Activated CD4-positive, alpha-beta T cell treated with anti-CD3 and anti-CD28 coated beads for 48 hours (primary cell): ENCODE results near the gene ABCA3.

Experiments used
- DNase-seq: peaks from one replicate; pipeline ENCODE4 v3.0.0-alpha.2; 2020

The ABCA3 gene

GRCh38 chr16:2308089-2308962, 32.2 kb downstream of the ABCA3 start:
- no peak for DNase-seq

- no peak for DNase-seq
These were observed 40.7 kb downstream of the ABCA3 start for GRCh38 chr16:2299915-2300192.

GRCh38 chr16:2299121-2299914, 41.2 kb downstream of the ABCA3 start:
- DNase-seq: no peak

GRCh38 chr16:2298621-2299020, 41.9 kb downstream of the ABCA3 start:
- no peak for DNase-seq

GRCh38 chr16:2297506-2297860, 43.0 kb downstream of the ABCA3 start:
- DNase-seq: no peak

GRCh38 chr16:2296661-2297505, 43.6 kb downstream of the ABCA3 start:
- DNase-seq: peak; percentile 24

- no peak for DNase-seq
These were observed 45.3 kb downstream of the ABCA3 start for GRCh38 chr16:2295056-2295798.

GRCh38 chr16:2292221-2292620, 48.3 kb downstream of the ABCA3 start:
- DNase-seq: no peak

- DNase-seq: no peak
These were observed 51.2 kb downstream of the ABCA3 start for GRCh38 chr16:2289282-2289681.

- DNase-seq: no peak
These were observed 51.8 kb downstream of the ABCA3 start for GRCh38 chr16:2288726-2289125.

- no peak for DNase-seq
These were observed 52.5 kb downstream of the ABCA3 start for GRCh38 chr16:2287916-2288547.

GRCh38 chr16:2286550-2286949, 54.0 kb downstream of the ABCA3 start:
- no peak for DNase-seq

GRCh38 chr16:2285731-2286191, 54.8 kb downstream of the ABCA3 start:
- no peak for DNase-seq

- no peak for DNase-seq
These were observed 55.5 kb downstream of the ABCA3 start for GRCh38 chr16:2284797-2285576.

- no peak for DNase-seq
These were observed 56.3 kb downstream of the ABCA3 start for GRCh38 chr16:2284001-2284770.

- DNase-seq: no peak
These were observed 57.5 kb downstream of the ABCA3 start for GRCh38 chr16:2282866-2283555.

GRCh38 chr16:2282262-2282661, 58.3 kb downstream of the ABCA3 start:
- DNase-seq: no peak

- DNase-seq: no peak
These were observed 59.5 kb downstream of the ABCA3 start for GRCh38 chr16:2280981-2281542.

- no peak for DNase-seq
These were observed 60.1 kb downstream of the ABCA3 start for GRCh38 chr16:2280461-2280860.
